WTC11 (cell line): ENCODE results near the gene RBFOX1. TPM values are rescaled to one million over a fixed set of nuclear protein-coding genes. Genes with fewer than 3 reads are reported as not detected.

Source experiments
- ATAC-seq: fragments of 200-7000 bp; cut with Tn5 transposase; 2 replicates; pipeline ENCODE4 v1.10.0; 2021; ENCODE audit warnings: mild to moderate bottlenecking, moderate library complexity
- CTCF ChIA-PET: fragments of 300-600 bp; sonication (Branson Sonifier 250); formaldehyde crosslinking; loops from one replicate; lab custom pipeline; 2021; ENCODE audit warnings: antibody characterized with exemption; lab: Charles Lee
- POLR2A ChIA-PET: fragments of 350-600 bp; sonication (Branson Sonifier 250); formaldehyde crosslinking; loops from one replicate; lab custom pipeline; 2021; ENCODE audit warnings: antibody characterized with exemption; lab: Charles Lee
- DNase-seq: peaks from one replicate; pipeline ENCODE4 v3.0.0; 2021; ENCODE audit warnings: low spot score
- H3K27ac Mint-ChIP-seq: 2 replicates; pipeline ENCODE4 v1.8.0; 2021; ENCODE audit warnings: mixed read lengths
- H3K27me3 Mint-ChIP-seq: 2 replicates; pipeline ENCODE4 v1.8.0; 2021; ENCODE audit warnings: low read depth, mild to moderate bottlenecking, moderate library complexity, mixed read lengths
- H3K36me3 Mint-ChIP-seq: 2 replicates; pipeline ENCODE4 v1.8.0; 2021; ENCODE audit warnings: mixed read lengths
- H3K4me1 Mint-ChIP-seq: 2 replicates; pipeline ENCODE4 v1.8.0; 2022; ENCODE audit warnings: mixed read lengths
- H3K4me3 Mint-ChIP-seq: 2 replicates; pipeline ENCODE4 v1.8.0; 2021; ENCODE audit warnings: mild to moderate bottlenecking, moderate library complexity, mixed read lengths
- H3K9me3 Mint-ChIP-seq: 2 replicates; pipeline ENCODE4 v1.8.0; 2021; ENCODE audit warnings: mixed read lengths
- CREB1 ChIP-seq: sonication (generic); formaldehyde crosslinking; IDR thresholded peaks from 2 replicates; pipeline ENCODE4 v1.8.0; 2023; ENCODE audit warnings: mild to moderate bottlenecking, missing genetic modification reagents
- CREM ChIP-seq: sonication (generic); formaldehyde crosslinking; IDR thresholded peaks from 2 replicates; pipeline ENCODE4 v1.8.1; 2022; ENCODE audit warnings: mild to moderate bottlenecking, missing genetic modification reagents, moderate library complexity
- IRF2 ChIP-seq: sonication (generic); formaldehyde crosslinking; IDR thresholded peaks from 2 replicates; pipeline ENCODE4 v1.8.0; 2022; ENCODE audit warnings: low read depth, missing genetic modification reagents, borderline replicate concordance
- KAT7 ChIP-seq: sonication (generic); formaldehyde crosslinking; IDR thresholded peaks from 2 replicates; pipeline ENCODE4 v1.8.1; 2023; ENCODE audit warnings: missing genetic modification reagents, mild to moderate bottlenecking, borderline replicate concordance
- SMAD3 ChIP-seq: sonication (generic); formaldehyde crosslinking; IDR thresholded peaks from 2 replicates; pipeline ENCODE4 v1.8.0; 2022; ENCODE audit warnings: missing genetic modification reagents, mild to moderate bottlenecking, borderline replicate concordance
- SMAD4 ChIP-seq: sonication (generic); formaldehyde crosslinking; IDR thresholded peaks from 2 replicates; pipeline ENCODE4 v1.8.0; 2022; ENCODE audit warnings: mild to moderate bottlenecking, missing genetic modification reagents
- TCF7 ChIP-seq: sonication (generic); formaldehyde crosslinking; IDR thresholded peaks from 2 replicates; pipeline ENCODE4 v1.8.0; 2022; ENCODE audit warnings: mild to moderate bottlenecking, low read depth, missing genetic modification reagents, moderate library complexity
- ZNF232 ChIP-seq: sonication (generic); formaldehyde crosslinking; IDR thresholded peaks from 2 replicates; pipeline ENCODE4 v1.8.0; 2022; ENCODE audit warnings: mild to moderate bottlenecking, missing genetic modification reagents
- ZNF396 ChIP-seq: fragments of 250-450 bp; sonication (Bioruptor Pico); IDR thresholded peaks from 2 replicates; pipeline ENCODE4 v1.8.0; 2021; ENCODE audit warnings: mild to moderate bottlenecking, moderate library complexity, borderline replicate concordance
- ZNF423 ChIP-seq: fragments of 250-450 bp; sonication (Bioruptor Pico); IDR thresholded peaks from 2 replicates; pipeline ENCODE4 v2.1.2; 2022; ENCODE audit warnings: mild to moderate bottlenecking, moderate library complexity
- total RNA-seq: library from RNA; stranded (reverse); gene quantifications from 3 replicates; pipeline ENCODE4 v1.2.3, GENCODE V29; 2021
- TF ChIP-seq, protein P1 (sequence below): fragments of 250-450 bp; sonication (Bioruptor Pico); IDR thresholded peaks from 2 replicates; pipeline ENCODE4 v1.9.0; 2021; ENCODE audit warnings: mild to moderate bottlenecking
- TF ChIP-seq, protein P2 (sequence below): sonication (generic); formaldehyde crosslinking; IDR thresholded peaks from 2 replicates; pipeline ENCODE4 v1.8.0; 2023; ENCODE audit warnings: mild to moderate bottlenecking, missing genetic modification reagents
- TF ChIP-seq, protein P3 (sequence below): sonication (generic); formaldehyde crosslinking; IDR thresholded peaks from 2 replicates; pipeline ENCODE4 v1.8.0; 2022; ENCODE audit warnings: mild to moderate bottlenecking, missing genetic modification reagents
- TF ChIP-seq, protein P4 (sequence below): sonication (generic); formaldehyde crosslinking; IDR thresholded peaks from 2 replicates; pipeline ENCODE4 v1.8.0; 2022; ENCODE audit warnings: mild to moderate bottlenecking, missing genetic modification reagents
- TF ChIP-seq, protein P5 (sequence below): sonication (generic); formaldehyde crosslinking; IDR thresholded peaks from 2 replicates; pipeline ENCODE4 v1.8.1; 2023; ENCODE audit warnings: mild to moderate bottlenecking, moderate library complexity, missing genetic modification reagents
- TF ChIP-seq, protein P6 (sequence below): fragments of 200-600 bp; IDR thresholded peaks from 2 replicates; pipeline ENCODE4 v1.8.0; 2022; ENCODE audit warnings: antibody characterized with exemption
- TF ChIP-seq, protein P7 (sequence below): fragments of 250-450 bp; sonication (Bioruptor Pico); conservative IDR thresholded peaks from 2 replicates; pipeline ENCODE4 v1.9.0; 2021; ENCODE audit warnings: mild to moderate bottlenecking
- TF ChIP-seq, protein P8 (sequence below): sonication (generic); formaldehyde crosslinking; conservative IDR thresholded peaks from 2 replicates; pipeline ENCODE4 v1.8.1; 2023; ENCODE audit warnings: mild to moderate bottlenecking, low read depth, missing genetic modification reagents, moderate library complexity
- TF ChIP-seq, protein P9 (sequence below): sonication (generic); formaldehyde crosslinking; IDR thresholded peaks from 2 replicates; pipeline ENCODE4 v1.8.1; 2023; ENCODE audit warnings: mild to moderate bottlenecking, missing genetic modification reagents, moderate library complexity

Gene RBFOX1
- total RNA-seq, 1 experiment from 2014 or later, result 1.1 TPM

DNA sequence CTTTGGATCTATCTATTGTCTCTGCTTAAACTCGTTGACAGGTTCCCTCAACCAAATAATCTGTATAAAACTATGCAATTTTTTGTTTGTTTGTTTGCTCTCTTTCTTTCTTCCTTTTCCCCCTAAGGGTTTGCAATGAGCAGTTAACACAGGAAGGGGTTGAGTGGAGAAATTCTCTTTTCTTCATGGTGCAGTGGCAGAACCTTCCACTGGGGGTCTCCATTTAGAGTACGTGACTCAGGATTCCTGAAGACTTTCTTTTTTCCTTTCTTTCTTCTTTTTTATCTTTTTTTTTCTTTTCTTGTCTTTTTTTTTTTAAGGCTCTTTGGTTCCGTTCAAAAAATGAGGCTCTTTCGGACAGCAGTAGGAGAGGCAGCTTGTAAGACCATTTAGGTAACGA, 19.5 kb upstream of the RBFOX1 start:
- CTCF ChIA-PET, result no interaction called here
- H3K36me3 Mint-ChIP-seq, result peaks cover 61% of the 10 kb centered on the region
- peaks cover 58% of the 10 kb centered on the region for H3K9me3 Mint-ChIP-seq
- TF ChIP-seq CREM (CRISPR knock-in tag), result no peak
- no peak for TF ChIP-seq TCF7
- TF ChIP-seq KAT7 (CRISPR knock-in tag), result no peak
- no peak for TF ChIP-seq IRF2 (CRISPR knock-in tag)
- TF ChIP-seq, protein P1, sequence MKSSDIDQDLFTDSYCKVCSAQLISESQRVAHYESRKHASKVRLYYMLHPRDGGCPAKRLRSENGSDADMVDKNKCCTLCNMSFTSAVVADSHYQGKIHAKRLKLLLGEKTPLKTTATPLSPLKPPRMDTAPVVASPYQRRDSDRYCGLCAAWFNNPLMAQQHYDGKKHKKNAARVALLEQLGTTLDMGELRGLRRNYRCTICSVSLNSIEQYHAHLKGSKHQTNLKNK (CRISPR knock-in tag), result no peak
- TF ChIP-seq, protein P2, sequence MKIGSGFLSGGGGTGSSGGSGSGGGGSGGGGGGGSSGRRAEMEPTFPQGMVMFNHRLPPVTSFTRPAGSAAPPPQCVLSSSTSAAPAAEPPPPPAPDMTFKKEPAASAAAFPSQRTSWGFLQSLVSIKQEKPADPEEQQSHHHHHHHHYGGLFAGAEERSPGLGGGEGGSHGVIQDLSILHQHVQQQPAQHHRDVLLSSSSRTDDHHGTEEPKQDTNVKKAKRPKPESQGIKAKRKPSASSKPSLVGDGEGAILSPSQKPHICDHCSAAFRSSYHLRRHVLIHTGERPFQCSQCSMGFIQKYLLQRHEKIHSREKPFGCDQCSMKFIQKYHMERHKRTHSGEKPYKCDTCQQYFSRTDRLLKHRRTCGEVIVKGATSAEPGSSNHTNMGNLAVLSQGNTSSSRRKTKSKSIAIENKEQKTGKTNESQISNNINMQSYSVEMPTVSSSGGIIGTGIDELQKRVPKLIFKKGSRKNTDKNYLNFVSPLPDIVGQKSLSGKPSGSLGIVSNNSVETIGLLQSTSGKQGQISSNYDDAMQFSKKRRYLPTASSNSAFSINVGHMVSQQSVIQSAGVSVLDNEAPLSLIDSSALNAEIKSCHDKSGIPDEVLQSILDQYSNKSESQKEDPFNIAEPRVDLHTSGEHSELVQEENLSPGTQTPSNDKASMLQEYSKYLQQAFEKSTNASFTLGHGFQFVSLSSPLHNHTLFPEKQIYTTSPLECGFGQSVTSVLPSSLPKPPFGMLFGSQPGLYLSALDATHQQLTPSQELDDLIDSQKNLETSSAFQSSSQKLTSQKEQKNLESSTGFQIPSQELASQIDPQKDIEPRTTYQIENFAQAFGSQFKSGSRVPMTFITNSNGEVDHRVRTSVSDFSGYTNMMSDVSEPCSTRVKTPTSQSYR (CRISPR knock-in tag), result no peak
- no peak for TF ChIP-seq SMAD4 (CRISPR knock-in tag)
- TF ChIP-seq ZNF423 (CRISPR knock-in tag), result no peak
- no peak for TF ChIP-seq ZNF396 (CRISPR knock-in tag)
- TF ChIP-seq, protein P3, sequence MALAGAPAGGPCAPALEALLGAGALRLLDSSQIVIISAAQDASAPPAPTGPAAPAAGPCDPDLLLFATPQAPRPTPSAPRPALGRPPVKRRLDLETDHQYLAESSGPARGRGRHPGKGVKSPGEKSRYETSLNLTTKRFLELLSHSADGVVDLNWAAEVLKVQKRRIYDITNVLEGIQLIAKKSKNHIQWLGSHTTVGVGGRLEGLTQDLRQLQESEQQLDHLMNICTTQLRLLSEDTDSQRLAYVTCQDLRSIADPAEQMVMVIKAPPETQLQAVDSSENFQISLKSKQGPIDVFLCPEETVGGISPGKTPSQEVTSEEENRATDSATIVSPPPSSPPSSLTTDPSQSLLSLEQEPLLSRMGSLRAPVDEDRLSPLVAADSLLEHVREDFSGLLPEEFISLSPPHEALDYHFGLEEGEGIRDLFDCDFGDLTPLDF (CRISPR knock-in tag), result no peak
- TF ChIP-seq, protein P4, sequence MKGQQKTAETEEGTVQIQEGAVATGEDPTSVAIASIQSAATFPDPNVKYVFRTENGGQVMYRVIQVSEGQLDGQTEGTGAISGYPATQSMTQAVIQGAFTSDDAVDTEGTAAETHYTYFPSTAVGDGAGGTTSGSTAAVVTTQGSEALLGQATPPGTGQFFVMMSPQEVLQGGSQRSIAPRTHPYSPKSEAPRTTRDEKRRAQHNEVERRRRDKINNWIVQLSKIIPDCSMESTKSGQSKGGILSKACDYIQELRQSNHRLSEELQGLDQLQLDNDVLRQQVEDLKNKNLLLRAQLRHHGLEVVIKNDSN (CRISPR knock-in tag), result no peak
- no peak for TF ChIP-seq SMAD3 (CRISPR knock-in tag)
- no peak for TF ChIP-seq CREB1 (CRISPR knock-in tag)
- no peak for TF ChIP-seq ZNF232 (CRISPR knock-in tag)
- TF ChIP-seq, protein P5, sequence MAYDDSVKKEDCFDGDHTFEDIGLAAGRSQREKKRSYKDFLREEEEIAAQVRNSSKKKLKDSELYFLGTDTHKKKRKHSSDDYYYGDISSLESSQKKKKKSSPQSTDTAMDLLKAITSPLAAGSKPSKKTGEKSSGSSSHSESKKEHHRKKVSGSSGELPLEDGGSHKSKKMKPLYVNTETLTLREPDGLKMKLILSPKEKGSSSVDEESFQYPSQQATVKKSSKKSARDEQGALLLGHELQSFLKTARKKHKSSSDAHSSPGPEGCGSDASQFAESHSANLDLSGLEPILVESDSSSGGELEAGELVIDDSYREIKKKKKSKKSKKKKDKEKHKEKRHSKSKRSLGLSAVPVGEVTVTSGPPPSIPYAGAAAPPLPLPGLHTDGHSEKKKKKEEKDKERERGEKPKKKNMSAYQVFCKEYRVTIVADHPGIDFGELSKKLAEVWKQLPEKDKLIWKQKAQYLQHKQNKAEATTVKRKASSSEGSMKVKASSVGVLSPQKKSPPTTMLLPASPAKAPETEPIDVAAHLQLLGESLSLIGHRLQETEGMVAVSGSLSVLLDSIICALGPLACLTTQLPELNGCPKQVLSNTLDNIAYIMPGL, result no peak
- TF ChIP-seq, protein P6, sequence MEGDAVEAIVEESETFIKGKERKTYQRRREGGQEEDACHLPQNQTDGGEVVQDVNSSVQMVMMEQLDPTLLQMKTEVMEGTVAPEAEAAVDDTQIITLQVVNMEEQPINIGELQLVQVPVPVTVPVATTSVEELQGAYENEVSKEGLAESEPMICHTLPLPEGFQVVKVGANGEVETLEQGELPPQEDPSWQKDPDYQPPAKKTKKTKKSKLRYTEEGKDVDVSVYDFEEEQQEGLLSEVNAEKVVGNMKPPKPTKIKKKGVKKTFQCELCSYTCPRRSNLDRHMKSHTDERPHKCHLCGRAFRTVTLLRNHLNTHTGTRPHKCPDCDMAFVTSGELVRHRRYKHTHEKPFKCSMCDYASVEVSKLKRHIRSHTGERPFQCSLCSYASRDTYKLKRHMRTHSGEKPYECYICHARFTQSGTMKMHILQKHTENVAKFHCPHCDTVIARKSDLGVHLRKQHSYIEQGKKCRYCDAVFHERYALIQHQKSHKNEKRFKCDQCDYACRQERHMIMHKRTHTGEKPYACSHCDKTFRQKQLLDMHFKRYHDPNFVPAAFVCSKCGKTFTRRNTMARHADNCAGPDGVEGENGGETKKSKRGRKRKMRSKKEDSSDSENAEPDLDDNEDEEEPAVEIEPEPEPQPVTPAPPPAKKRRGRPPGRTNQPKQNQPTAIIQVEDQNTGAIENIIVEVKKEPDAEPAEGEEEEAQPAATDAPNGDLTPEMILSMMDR, result no peak
- TF ChIP-seq, protein P7, sequence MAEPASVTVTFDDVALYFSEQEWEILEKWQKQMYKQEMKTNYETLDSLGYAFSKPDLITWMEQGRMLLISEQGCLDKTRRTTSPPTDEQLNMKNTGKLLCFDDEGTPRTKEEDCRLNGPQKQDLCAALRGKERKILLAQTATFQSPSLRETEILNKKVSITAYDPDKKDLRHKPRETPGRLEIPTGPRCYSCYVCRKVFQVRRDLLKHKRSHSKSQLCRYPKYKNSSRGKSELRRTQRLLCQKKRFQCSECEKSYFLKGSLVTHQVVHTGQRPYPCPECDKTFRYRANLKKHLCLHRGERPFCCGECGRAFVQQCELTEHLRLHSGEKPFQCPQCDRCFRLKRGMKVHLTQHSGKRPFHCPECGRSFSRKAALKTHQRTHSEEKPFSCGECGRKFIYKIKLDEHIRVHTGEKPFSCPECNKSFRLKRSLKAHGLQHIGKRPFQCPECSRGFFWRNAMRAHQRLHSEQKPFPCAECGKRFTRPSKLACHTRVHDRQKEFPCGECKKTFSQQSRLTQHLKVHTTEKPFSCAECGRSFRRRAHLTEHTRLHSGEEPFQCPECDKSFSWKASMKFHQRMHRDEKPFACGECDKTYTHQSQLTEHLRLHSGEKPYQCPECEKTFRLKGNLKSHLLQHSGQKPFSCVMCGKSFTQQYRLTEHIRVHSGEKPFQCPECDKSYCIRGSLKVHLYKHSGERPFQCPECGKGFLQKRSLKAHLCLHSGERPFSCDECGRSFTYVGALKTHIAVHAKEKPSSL (CRISPR knock-in tag), result no peak
- TF ChIP-seq, protein P8, sequence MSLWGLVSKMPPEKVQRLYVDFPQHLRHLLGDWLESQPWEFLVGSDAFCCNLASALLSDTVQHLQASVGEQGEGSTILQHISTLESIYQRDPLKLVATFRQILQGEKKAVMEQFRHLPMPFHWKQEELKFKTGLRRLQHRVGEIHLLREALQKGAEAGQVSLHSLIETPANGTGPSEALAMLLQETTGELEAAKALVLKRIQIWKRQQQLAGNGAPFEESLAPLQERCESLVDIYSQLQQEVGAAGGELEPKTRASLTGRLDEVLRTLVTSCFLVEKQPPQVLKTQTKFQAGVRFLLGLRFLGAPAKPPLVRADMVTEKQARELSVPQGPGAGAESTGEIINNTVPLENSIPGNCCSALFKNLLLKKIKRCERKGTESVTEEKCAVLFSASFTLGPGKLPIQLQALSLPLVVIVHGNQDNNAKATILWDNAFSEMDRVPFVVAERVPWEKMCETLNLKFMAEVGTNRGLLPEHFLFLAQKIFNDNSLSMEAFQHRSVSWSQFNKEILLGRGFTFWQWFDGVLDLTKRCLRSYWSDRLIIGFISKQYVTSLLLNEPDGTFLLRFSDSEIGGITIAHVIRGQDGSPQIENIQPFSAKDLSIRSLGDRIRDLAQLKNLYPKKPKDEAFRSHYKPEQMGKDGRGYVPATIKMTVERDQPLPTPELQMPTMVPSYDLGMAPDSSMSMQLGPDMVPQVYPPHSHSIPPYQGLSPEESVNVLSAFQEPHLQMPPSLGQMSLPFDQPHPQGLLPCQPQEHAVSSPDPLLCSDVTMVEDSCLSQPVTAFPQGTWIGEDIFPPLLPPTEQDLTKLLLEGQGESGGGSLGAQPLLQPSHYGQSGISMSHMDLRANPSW (CRISPR knock-in tag), result no peak
- TF ChIP-seq, protein P9, sequence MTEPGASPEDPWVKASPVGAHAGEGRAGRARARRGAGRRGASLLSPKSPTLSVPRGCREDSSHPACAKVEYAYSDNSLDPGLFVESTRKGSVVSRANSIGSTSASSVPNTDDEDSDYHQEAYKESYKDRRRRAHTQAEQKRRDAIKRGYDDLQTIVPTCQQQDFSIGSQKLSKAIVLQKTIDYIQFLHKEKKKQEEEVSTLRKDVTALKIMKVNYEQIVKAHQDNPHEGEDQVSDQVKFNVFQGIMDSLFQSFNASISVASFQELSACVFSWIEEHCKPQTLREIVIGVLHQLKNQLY (CRISPR knock-in tag), result no peak
- TF ChIP-seq, all 79 proteins: peak for 0
- no peak for DNase-seq
- Mint-ChIP-seq H3K27me3 (peaks cover 2% of the 10 kb centered on the region; the same call in 1 of the 2 replicates), H3K4me3 (no peak overlapping the region), H3K27ac (no peak overlapping the region), H3K4me1 (no peaks in the 10 kb centered on the region)
- ATAC-seq, result no peak
- POLR2A ChIA-PET, result interaction anchor here (0.7 kb wide), 1 partner anchor 39 kb away, joined by 3 read pairs; no protein-coding TSS in a partner anchor
